Stomach (tissue), 9 donors: ENCODE results near the gene ARHGEF4. TPM values are rescaled to one million over a fixed set of nuclear protein-coding genes. Genes with fewer than 3 reads are reported as not detected.

ENCODE experiments used
- DNase-seq, 2 donors: peaks; one replicate each; pipeline versions ENCODE4 v3.0.0 to v3.0.0-alpha.2; 2013 to 2019
- H3K27ac ChIP-seq, 5 donors: fragments of 200-600 bp in 4 of 5; sonication (generic) in 4 of 5; one replicate each; pipeline ENCODE4 v1.5.1; 2013 to 2019; ENCODE audit warnings: mild to moderate bottlenecking in 1 of 5, moderate library complexity in 1 of 5
- H3K27me3 ChIP-seq, 3 donors: fragments of 200-600 bp; sonication (generic); one replicate each; pipeline ENCODE4 v1.5.1; 2017 to 2019; ENCODE audit warnings: mixed run types in 1 of 3
- H3K36me3 ChIP-seq, 4 donors: fragments of 200-600 bp; sonication (generic); 1 replicate in 3 of 4; 2 replicates in 1 of 4; pipeline ENCODE4 v1.5.1; 2016 to 2019
- H3K4me1 ChIP-seq, 4 donors: fragments of 200-600 bp; sonication (generic); one replicate each; pipeline ENCODE4 v1.5.1; 2016 to 2019
- H3K4me3 ChIP-seq, 4 donors: fragments of 200-600 bp; sonication (generic) in 3 of 4; one replicate each; pipeline ENCODE4 v1.5.1; 2016 to 2019; ENCODE audit warnings: mild to moderate bottlenecking in 1 of 4
- H3K9me3 ChIP-seq, 4 donors: fragments of 200-600 bp; sonication (generic); one replicate each; pipeline ENCODE4 v1.5.1; 2016 to 2019
- CTCF ChIP-seq, 7 experiments: fragments of 450-650 bp in 4 of 7; fragments of 200-600 bp in 3 of 7; sonication (generic) in 3 of 7; IDR thresholded peaks; one replicate each; pipeline ENCODE4 v1.5.1; 2016 to 2019; ENCODE audit warnings: antibody characterized with exemption in 7 of 7, control low read depth in 2 of 7, mild to moderate bottlenecking in 1 of 7
- EP300 ChIP-seq: sonication (generic); formaldehyde crosslinking; IDR thresholded peaks from one replicate; pipeline ENCODE4 v1.6.1; 2017; ENCODE audit warnings: antibody characterized with exemption
- POLR2A ChIP-seq, 4 donors: fragments of 450-650 bp; IDR thresholded peaks; one replicate each; pipeline ENCODE4 v1.6.1; 2016; ENCODE audit warnings: antibody characterized with exemption in 4 of 4, control low read depth in 2 of 4, mild to moderate bottlenecking in 1 of 4, moderate library complexity in 1 of 4
- POLR2AphosphoS5 ChIP-seq, 3 donors: sonication (generic); formaldehyde crosslinking; IDR thresholded peaks; one replicate each; pipeline ENCODE4 v1.6.1; 2016; ENCODE audit warnings: antibody characterized with exemption in 3 of 3
- WGBS, 5 donors: extraction: QIAGEN DNeasy Blood & Tissue Kit in 3 of 5; methylation state at CpG; one replicate each; pipeline versions ENCODE4 v1.1.5 to v1.1.7; 2013 to 2018; 5-methylcytosine and 5-hydroxymethylcytosine counted together
- intact Hi-C: fragments of 100-400 bp; cut with DNase I; formaldehyde crosslinking; loops from one replicate; pipeline ENCODE4 v1.15.1; 2023; ENCODE audit warnings: low total_unique reads
- polyA plus RNA-seq, 3 donors: library from polyadenylated mRNA; stranded (reverse); fragments of 200-250 nt; gene quantifications; one replicate each; pipeline ENCODE4 v1.2.3, GENCODE V29; 2013
- total RNA-seq, 5 donors: library from RNA; depleted of rRNA; stranded (reverse); fragments of >200 nt; gene quantifications; one replicate each; pipeline versions ENCODE4 v1.1.0 to v1.2.3, GENCODE V29; 2014 to 2016
- donor health status: healthy with polysubstance abuse.
- donor health status: Bipolar disorder and iron deficiency.
- donor health status: healthy.

ARHGEF4 gene
- total and polyA plus RNA-seq, 8 donors = 1.4 to 32.3 (median 11.2) TPM; not detected in 1

DNA sequence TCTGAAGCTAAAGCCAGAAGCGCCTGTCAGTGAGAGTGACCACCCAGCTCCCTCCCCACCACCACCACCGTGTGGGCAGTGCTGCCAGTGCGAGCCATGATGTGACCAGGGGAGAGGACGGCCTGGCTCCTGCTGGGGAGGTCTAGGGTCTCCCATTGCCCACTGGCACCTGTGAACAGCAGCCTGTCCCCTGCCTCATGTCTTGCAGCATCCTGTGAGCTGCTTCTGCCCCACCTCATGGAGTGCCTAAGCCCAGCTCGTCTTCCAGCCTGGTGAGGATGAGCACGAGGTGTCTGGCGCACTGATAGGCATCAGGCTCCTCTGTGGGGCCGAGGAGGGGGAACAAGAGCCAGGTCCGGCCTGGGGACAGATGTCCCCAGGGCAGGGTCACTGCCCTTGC, 195.2 kb downstream of the ARHGEF4 start:
- Histone ChIP-seq H3K4me3 (no peak overlapping the region), H3K36me3 (no peaks in the 10 kb centered on the region), H3K27ac (no peak overlapping the region), H3K4me1 (peaks cover 11 to 22% (median 16%) of the 10 kb centered on the region in 4 donors), H3K27me3 (peaks cover 0 to 39% (median 19%) of the 10 kb centered on the region in 3 donors), H3K9me3 (peaks cover 0 to 9% (median 8%) of the 10 kb centered on the region in 4 donors)
- intact Hi-C loops = no loop called here
- WGBS, 5 donors = 61 to 76% (median 74%) methylated on average over 5 to 9 of the region's 9 CpGs
- TF ChIP-seq EP300 = no peak
- no peak for TF ChIP-seq POLR2A (IDR thresholded peaks at IDR 0.05)
- no peak for TF ChIP-seq POLR2AphosphoS5 (IDR thresholded peaks at IDR 0.05)
- no peak for DNase-seq

GRCh38 chr2:131032393-131032836, 195.7 kb downstream of the ARHGEF4 start:
- 78 to 90% (median 85%) methylated on average over 4 of the region's 4 CpGs for WGBS, 5 donors
- no peak overlapping the region for H3K4me3 ChIP-seq
- intact Hi-C loops = no loop called here
- no peaks in the 10 kb centered on the region for H3K36me3 ChIP-seq
- H3K27me3 ChIP-seq = peaks cover 0 to 44% (median 19%) of the 10 kb centered on the region in 3 donors
- peaks cover 0 to 8% (median 8%) of the 10 kb centered on the region in 4 donors for H3K9me3 ChIP-seq
- no peak for TF ChIP-seq CTCF (IDR thresholded peaks at IDR 0.05)
- H3K4me1 ChIP-seq = peaks cover 11 to 22% (median 16%) of the 10 kb centered on the region in 4 donors
- H3K27ac ChIP-seq = no peak overlapping the region
- no peak for DNase-seq

DNA sequence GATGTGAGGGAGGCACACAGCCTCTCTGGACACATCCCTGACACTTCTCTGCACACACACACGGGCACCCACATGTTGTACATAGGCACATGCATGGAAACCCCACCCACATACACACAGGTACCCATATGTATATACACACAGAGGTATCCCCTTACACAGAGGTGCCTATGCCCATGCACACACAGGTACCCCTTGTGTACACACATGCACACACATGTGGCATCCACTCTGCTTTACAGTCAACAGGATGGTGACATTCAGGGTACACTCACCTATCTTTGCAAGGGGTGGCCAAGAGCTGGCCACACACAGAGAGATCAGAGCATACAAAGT, 197.0 kb downstream of the ARHGEF4 start:
- Histone ChIP-seq H3K36me3 (no peaks in the 10 kb centered on the region), H3K4me1 (peaks cover 11 to 22% (median 16%) of the 10 kb centered on the region in 4 donors), H3K4me3 (no peak overlapping the region), H3K27ac (no peak overlapping the region), H3K9me3 (no peaks in the 10 kb centered on the region), H3K27me3 (peaks cover 0 to 54% (median 19%) of the 10 kb centered on the region in 3 donors)
- WGBS, 5 donors = 20 to 64% (median 50%) methylated on average over 1 of the region's 1 CpG
- TF ChIP-seq POLR2AphosphoS5 (IDR thresholded peaks at IDR 0.05) = no peak
- TF ChIP-seq POLR2A (IDR thresholded peaks at IDR 0.05) = no peak
- no peak for TF ChIP-seq EP300
- TF ChIP-seq CTCF (IDR thresholded peaks at IDR 0.05) = no peak
- DNase-seq = peak in 1 of 2 donors; percentile 9
- intact Hi-C loops = no loop called here

DNA sequence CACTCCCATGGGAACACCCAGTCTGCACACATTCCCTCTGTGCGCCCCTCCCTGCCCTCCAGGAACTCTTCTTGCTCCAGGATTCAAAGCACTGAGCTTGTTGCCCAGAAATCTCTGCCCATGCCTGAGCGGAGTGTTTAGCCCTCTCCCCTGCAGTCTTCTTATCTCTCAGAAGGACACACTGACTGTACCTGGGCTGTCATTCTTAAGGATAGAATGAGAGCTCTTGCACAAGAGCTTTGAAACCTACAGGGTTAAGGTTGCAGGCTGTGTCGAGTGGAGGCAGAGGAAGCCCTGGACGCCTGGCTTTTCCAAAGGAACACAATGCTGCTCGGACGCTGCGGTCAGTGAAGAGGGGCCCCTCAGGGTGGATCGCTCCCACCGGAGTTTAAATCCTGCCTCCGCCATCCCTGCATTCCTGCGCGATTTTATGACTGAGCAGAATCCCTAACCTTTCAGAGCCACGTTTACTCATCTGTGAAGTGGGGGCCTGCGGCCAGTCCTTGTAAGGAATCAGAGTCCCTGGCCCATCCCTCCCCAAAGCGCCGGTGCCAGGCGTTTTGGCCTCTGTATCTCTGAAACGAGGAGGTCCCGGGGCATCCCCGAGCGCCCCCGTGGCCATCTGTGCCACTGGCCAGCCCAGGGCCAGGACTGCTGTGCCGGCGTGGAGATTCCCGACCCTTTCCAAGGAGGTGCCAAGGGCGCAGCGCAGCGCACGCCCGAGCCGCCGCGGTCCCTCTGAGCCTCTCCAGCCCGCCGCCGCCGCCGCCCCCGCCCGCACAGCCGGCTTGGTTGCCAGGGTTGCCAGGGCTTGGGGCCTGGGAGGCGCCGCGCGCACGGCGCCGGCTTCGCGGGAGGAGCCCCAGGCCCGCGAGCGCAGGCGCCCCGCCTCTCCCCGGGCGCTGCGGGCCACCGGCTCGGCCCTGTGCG, 197.7 kb downstream of the ARHGEF4 start:
- no peak for TF ChIP-seq EP300

GRCh38 chr2:131035112-131035825, 198.6 kb downstream of the ARHGEF4 start:
- H3K4me1 ChIP-seq = peaks cover 16 to 29% (median 22%) of the 10 kb centered on the region in 4 donors
- no peaks in the 10 kb centered on the region for H3K9me3 ChIP-seq
- TF ChIP-seq POLR2A (IDR thresholded peaks at IDR 0.05) (no peak), CTCF (IDR thresholded peaks at IDR 0.05) (no peak)
- no peaks in the 10 kb centered on the region for H3K36me3 ChIP-seq
- peak overlapping the region; percentile 42 to 54 (median 50) for H3K4me3 ChIP-seq
- intact Hi-C loops = no loop called here
- peak overlapping the region in 1 of 5 donors; percentile 66 for H3K27ac ChIP-seq
- WGBS, 5 donors = 10 to 14% (median 12%) methylated on average over 38 to 65 of the region's 65 CpGs; no CpG with 5 or more reads in 1 of the 5 donors
- peak; percentile 10 to 53 for DNase-seq
- H3K27me3 ChIP-seq = peaks cover 0 to 69% (median 19%) of the 10 kb centered on the region in 3 donors

More for the DNA sequence above, 197.7 kb downstream of the ARHGEF4 start:
- Histone ChIP-seq H3K4me3 (peak overlapping the region; percentile 42 to 54 (median 50)), H3K36me3 (no peaks in the 10 kb centered on the region), H3K4me1 (peaks cover 11 to 22% (median 16%) of the 10 kb centered on the region in 4 donors), H3K27ac (peak overlapping the region in 1 of 5 donors; percentile 34), H3K9me3 (no peaks in the 10 kb centered on the region), H3K27me3 (peaks cover 0 to 60% (median 19%) of the 10 kb centered on the region in 3 donors)
- DNase-seq = peak; percentile 23 to 81
- 2 to 15% (median 4%) methylated on average over 9 to 61 of the region's 61 CpGs for WGBS, 5 donors
- intact Hi-C loops = no loop called here
